H1 (cell line): ENCODE data around the gene GRIPAP1. TPM values are rescaled to one million over a fixed set of nuclear protein-coding genes. Genes with fewer than 3 reads are reported as not detected.

Source experiments
- CTCF ChIP-seq, 3 experiments: IDR thresholded peaks; 1 replicate in 2 of 3; 2 replicates in 1 of 3; pipeline versions ENCODE4 v1.5.1 to v1.6.1; 2011; ENCODE audit warnings: low read length in 3 of 3, mild to moderate bottlenecking in 3 of 3, inconsistent platforms in 2 of 3, low read depth in 1 of 3, moderate library complexity in 1 of 3; ENCODE audit not compliant: insufficient read depth in 1 of 3; ENCODE audit errors: control extremely low read depth in 1 of 3
- polyA plus RNA-seq, 7 experiments: library from polyadenylated mRNA; depleted of rRNA in 3 of 7; stranded (reverse) in 5 of 7; unstranded in 2 of 7; fragments of >200 nt in 5 of 7; fragments of 200-250 nt in 2 of 7; gene quantifications; 1 replicate in 5 of 7; 2 replicates in 1 of 7; 4 replicates in 1 of 7; pipeline versions ENCODE4 v1.2.1 to v1.2.3, GENCODE V29; 2011 to 2013; ENCODE audit warnings: missing spikeins in 2 of 7, mixed read lengths in 2 of 7
- total RNA-seq: library from RNA; stranded (reverse); fragmentation: NEBNext Ultra II Directional; extraction: Animal tissue kit (Norgen Biotek cat#: 25700); gene quantifications from 2 replicates; pipeline ENCODE4 v1.2.1, GENCODE V29; 2021

Gene GRIPAP1
- total and polyA plus RNA-seq, 2 of the 8 experiments (the other 6 are each of a cell fraction or from before 2014, with no cell fraction given) = 21.6 to 55.9 TPM

- no peak for TF ChIP-seq CTCF (IDR thresholded peaks at IDR 0.05; ENCODE audit: control extremely low read depth in 1 of 3, insufficient read depth in 1 of 3, low read depth in 1 of 3, low read length in 3 of 3)
These were observed 65.5 kb downstream of the GRIPAP1 start (continued) for GRCh38 chrX:48936429-48937053.
